ENCODE data around the gene IQCC.

IQCC gene

DNA sequence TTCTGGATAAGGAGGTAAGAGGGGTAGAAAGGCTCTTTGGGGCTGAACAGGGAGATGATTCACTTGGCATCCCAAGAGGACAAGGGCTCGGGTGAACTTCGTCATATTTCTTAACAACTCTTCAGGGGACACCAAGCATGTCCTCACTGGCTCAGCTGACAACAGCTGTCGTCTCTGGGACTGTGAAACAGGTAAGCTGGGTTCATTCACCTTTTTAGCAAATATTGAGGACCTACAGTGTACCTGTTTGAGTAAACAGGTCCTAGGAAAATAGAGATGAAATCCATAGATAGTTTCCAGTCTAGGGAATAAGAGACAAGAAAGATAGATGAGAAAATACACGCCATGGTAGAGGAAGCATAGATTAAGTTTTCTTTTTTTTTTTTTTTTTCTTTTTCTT, 18.8 kb downstream of the IQCC start:
- DNase-seq (ENCODE audit: low spot score): no peak

DNA sequence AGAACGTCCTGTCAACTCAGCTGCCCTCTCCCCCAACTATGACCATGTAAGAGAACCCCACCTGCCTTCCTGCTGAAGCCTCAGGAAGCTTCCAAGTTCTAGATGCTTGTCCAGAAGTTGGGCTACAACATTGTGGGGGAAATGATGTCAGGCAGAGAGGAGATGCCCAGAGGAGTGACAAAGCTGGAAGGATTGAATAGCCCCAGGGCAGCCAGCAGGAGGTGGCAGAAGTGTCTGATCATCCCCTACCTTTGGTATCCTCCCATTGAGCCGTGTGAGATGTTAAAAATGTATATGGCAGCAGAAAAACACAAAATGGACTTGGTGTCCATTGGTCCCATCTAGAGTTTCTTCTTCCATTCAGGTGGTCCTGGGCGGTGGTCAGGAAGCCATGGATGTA, 23.3 kb downstream of the IQCC start:
- no peak for DNase-seq (ENCODE audit: low spot score)

DNA sequence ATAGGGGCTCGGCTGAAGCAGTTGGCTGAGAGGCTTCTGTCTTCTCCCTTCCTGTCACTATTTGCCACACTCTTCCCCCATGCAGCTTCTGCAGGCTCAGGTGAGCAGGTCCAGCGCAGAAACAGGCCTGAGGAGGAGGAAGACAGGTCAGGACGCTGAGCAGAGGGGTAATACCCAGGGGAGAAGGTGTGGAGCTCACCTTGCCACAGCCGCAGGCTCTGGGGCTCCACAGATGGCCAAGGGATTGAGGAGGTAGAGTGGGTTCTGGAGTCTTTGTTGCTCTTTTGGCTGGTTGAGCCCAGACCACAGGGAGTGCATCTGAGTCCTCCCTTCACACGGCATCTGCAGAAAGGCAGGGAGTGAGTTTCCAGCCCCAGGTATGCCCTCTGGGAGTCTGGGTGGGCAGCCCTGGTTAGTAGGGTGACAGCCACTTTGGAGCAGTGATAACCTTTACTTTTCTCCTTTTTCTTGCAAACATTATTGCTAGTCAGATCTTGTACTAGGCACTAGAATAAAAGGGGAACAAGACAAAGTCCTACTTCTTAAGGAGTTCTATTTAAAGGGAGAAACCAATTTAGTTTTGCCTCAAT, 26.5 kb downstream of the IQCC start:
- DNase-seq (ENCODE audit: low spot score): no peak

DNA sequence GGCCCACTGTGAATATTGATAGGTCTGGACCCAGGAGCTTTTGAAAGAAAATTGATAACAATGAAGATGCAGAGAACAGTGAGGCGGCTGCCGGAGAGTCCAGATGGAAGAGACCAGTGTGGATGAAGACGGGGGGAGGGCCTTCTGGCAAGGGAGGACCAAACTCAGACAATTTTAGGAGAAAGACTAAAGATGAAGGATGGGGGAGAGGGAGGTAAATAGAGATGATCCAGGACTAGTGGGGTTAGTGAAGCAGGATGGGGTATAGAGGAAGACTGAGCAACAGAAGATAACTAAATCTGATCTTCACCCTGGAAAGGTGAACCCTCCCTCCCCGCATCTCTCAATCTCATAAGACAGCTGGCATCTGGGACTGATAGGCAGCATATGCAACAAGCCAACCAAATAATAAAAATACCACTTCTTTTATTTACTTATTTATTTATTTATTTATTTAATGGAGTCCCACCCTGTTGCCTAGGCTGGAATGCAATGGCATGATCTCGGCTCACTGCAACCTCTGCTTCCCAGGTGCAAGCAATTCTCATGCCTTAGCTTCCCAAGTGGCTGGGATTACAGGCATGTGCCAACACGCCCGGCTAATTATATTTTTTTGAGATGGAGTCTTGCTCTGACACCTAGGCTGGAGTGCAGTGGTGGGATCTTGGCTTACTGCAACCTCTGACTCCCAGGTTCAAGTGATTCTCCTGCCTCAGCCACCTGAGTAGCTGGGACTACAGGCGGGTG, 27.3 kb downstream of the IQCC start:
- DNase-seq (ENCODE audit: low spot score): no peak

DNA sequence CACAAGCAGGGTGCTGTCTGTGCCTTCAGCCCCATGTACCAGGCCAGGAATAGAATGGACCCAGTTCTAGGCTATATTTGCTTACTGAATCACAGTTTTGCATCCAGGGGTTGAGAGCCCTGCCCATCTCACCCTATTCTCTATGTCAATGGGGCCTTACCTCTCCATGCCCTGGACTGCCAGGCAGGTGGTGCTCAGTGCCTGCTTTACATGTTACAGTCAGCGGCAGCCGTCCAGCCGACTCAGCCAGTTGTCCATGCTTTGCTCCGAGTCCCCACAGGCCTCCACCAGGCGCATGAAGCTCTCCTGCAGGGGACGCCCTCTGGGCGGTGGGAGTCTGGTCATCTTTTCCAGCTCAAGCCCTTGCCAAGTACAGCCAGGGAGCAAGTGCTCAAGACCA, 29.3 kb downstream of the IQCC start:
- no peak for DNase-seq (ENCODE audit: low spot score)

DNA sequence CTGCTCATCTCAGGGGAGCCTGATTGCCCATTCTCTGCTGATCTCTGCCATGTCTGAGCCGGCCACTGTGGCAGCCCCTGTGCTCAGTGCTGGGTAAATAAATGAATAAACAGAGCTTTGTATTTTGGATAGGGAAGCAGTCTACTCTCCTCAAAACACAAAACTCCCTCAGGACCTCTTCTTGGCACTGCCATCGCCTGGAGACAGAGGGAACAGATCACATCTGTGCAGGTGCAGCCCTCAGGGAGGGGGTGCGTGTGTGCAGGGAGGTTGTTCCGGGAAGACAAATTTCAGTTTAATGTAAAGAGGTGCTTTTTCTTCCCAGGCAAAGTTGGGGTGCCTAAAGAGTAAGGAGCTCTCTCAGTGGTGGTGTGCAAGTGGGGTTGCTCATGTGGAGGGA, 33.9 kb downstream of the IQCC start:
- no peak for DNase-seq (ENCODE audit: low spot score)

DNA sequence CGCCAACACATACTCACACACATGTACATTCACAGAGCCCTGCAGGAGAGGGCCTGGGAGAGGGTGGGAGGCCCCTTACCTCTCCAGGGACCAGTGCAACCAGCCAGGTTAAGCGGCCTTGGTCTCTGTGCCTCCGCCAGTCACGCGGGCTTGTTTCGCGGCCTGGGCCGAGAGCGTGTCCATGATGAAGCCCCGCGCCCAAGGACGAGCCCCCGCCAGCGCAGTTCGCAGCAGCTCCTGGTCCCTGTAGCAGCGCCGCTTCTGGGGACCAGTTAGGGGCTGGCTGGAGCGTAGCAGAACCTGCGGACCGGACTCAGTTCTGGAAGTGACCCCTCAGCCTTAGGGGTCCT, 34.3 kb downstream of the IQCC start:
- no peak for DNase-seq (ENCODE audit: low spot score)

DNA sequence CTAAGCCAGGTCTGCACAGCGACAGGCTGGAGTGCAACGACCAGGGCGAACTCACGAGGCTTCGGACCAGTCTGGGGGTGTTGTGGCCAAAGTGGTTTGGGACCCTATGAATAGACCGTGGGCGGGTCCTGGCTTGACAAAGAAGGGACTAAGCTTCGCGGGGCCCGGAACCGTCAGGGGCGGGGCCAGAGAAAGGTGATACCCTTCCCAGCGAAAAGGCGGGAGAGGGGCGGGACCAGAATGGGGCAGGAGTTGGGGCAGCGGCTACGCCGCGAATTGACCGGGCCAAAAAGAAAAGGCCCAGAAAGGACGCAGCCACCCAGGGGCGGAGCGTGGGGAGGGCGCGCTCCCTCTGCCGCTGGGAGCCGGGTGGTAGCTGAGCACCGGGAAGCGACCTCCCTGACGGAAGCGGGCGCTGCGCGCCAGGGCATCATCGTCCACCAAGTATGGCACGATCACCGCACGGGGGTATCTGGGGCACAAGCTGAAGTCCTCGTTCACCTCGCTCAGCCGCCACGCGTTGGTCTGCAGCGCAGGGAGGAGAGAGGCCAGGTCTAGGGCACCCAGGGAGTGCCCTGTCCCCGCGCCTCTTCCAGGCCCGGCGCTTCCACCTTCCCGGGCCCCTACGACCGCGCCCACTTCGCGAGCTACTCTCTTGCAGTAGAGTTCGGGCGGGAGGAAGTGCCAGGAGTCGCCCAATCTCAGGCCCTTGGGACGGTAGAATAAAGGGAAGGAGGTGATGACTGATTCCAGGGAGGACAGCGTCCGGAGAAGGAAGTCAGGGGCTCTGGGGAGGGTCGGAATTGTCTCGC, 34.9 kb downstream of the IQCC start:
- peak; percentile 86 for DNase-seq (ENCODE audit: low spot score)

DNA sequence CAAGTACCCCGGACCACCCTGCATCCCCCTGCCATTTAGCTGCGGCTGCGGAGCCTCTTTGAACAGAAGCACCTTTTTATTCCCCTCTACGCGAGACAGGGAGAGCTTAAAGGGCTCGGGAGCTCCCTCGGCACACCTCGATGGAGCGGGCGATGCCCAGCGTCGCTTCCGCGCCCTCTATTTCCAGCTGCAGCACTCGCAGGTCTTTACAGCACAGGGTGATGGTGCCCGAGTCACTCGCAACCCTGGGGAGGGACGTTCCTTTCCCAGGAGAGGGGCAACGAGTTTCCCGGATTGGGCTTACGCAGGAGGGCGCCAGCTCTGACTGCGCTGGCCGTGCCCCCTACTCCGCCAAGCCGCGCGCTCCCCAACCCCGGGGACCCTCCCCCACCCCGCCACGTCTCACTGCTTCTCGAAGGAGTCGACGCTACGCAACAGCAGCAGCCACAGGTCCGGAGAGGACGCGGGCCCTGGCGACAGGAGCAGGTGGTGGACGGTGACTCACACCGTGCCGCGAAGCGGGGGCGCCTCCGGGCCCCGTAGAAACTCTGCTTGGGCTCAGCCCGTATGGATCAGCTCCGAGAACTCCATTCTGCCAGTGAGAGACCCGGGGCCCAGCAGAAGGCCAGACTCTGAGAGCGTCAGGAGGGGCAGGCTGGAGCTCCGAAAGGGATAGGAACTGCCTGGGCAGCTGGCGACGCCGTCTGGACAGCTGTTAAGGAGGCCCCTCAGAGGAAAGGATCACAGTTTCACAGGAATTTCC, 35.7 kb downstream of the IQCC start:
- peak; percentile 78 for DNase-seq (ENCODE audit: low spot score)

DNA sequence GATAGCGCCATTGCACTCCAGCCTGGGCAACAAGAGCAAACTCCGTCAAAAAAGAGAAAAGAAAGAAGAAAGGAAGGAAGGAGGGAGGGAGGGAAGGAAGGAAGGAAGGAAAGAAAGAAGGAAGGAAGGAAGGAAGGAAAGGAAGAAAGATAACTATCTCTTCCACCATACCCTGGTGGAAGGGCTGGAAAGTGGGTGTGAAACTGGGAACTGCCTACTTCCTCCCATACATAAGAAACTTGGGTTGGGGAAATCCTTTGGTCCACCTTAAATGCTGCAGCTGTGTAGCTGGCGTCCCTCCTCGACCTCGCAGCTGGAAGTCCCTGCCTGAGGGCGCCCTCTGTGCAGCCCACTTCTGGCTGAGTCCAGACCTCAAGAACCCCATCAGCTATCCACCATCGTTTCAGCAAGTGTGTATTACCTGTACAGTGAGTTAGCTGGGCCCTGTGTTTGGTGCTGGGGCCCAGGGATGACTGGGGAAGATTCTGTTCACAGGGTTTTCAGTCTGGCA, 36.9 kb downstream of the IQCC start:
- DNase-seq (ENCODE audit: low spot score): peak; percentile 44

DNA sequence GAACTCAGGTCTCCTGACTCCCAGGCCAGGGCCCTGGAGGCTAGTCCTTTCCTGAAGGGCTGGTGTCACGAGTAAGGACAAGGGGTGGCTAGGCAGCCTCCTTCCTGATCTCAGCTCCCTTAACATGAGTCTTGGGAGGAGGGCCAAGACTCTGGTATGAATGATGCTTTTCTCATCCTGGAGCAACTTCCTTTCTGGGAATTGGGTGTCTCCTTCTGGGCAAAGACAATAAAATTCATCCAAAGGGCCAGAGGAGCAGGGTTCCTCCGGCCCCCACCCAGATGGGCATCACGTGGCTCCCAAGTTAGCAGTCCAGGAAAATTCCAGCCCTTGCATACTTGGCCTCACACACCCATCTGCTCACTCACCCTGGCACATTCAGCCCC, 41.4 kb downstream of the IQCC start, which contains the start of gene FAM167B:
Gene FAM167B (plus strand): TSS at position 335 of the 386 bp plus-strand sequence. CDS start 200 bp downstream, outside the sequence.
- DNase-seq (ENCODE audit: low spot score): peak; percentile 94

DNA sequence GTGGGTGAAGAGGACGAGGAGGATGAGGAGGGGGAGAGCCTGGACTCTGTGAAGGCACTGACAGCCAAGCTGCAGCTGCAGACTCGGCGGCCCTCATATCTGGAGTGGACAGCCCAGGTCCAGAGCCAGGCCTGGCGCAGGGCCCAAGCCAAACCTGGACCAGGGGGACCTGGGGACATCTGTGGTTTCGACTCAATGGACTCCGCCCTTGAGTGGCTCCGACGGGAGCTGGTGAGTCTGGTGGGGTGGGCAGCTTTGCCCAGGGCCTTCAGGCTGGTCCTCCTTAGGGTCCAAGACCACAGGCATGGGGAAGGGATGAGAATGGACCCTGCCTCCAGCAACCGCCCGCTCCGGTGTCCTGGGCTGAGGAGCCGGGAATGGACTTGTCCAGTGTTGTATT, 42.0 kb downstream of the IQCC start:
- DNase-seq (ENCODE audit: low spot score): no peak

DNA sequence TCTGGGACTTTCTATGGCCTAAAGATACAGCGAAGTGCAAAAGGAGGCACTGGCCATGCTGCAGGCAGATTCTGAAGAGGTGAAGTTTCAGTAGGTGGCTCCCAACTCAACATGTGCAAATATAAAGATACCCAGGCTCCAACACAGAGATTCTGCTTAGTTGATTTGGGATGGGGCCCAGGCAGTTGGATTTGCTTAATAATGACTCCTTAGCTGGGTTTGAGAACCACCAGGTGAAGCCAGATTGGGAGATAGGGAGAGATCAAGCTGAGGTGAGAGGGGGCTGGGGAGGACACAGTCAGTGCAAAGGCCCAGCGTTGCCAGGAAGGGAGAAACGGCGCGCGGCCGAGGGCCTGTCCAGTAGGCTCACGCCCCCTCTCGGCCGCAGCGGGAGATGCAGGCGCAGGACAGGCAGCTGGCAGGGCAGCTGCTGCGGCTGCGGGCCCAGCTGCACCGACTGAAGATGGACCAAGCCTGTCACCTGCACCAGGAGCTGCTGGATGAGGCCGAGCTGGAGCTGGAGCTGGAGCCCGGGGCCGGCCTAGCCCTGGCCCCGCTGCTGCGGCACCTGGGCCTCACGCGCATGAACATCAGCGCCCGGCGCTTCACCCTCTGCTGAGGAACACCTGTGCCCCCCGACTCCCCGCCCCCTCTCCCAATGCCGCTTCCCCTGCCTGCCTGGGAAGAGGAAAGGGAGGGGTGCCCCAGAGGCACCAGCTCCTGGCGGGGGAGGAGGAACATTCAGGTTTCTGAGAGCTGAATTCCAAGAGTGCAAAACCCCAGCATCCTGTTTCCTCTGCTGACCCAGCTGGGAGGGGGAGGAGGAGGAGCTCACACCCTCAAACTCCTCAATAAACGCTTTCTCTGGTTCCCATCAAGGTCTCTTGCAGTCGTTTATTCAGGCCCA, 42.8 kb downstream of the IQCC start:
- DNase-seq (ENCODE audit: low spot score): peak; percentile 89

DNA sequence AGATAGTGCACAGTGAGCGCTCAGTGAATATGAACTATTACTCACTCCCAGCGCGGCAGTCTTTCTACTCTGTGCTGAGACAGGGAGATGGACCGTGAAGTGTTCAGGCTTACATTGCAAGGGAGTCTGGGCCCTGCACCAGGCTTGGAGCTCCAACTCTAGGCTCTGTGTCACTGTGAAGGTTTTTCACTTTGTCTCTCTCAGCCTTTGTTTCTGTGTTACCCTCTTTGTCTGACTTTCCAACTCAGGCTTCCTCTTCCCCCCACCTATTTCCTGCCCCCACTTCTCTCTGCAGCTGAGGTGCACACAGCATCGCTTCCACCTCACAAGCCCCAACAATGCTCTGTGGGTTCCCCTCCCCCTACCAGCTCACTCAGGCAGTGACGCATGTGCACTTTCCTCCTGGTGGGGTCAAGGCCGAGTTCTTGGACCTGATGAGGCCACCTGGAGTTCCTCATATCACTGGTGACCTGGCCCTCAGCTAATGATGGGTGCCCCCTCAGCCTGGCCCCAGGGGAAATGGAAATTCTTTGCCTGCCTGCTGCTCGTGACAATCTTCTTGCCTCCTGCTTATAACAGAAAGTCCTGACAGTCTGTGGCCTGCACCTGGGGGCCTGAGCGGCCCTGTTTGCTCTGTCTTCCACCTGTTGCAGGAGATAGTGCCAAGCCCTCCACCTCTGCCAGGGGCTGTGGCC, 44.5 kb downstream of the IQCC start:
- DNase-seq (ENCODE audit: low spot score): no peak

DNA sequence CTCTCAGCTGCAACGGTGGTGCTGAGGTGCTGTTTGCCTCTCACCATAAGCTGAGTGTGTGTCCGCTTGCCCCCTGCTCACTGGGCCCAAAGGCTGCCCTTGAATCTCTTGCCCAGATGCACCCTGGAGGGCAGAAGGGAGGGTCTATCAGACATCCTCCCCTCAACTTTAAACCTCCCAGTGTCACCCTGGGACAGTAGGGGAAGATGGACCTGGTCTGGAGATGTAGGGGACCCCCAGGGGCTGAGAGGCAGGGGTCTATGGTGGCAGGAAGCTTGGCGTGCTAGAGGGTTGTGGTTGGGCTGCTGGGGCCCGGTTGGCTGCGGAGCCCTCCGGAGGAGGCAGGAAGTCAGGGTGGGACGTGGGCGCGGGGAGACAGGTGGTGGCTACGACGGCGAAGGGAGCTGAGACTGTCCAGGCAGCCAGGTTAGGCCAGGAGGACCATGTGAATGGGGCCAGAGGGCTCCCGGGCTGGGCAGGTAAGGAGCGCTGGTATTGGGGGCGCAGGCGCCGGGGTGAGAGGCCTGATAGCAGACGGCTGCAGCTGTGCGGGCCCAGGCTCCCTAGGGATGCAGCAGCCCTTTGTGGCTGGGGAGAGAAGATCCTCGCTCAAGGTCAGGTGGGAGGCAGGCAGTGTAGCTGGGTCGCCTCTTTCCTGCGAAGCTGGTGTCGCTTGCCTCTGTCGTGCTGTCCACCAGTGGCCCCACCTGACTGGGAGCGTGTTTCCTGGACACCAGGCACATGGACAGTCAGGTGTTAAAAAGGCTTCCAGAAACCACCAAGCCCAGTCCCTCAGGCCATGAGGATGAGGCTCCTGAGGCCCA, 45.6 kb downstream of the IQCC start, which contains the start of gene LCK:
Gene LCK (plus strand): TSS at position 373 of the 824 bp plus-strand sequence. CDS start 23,065 bp downstream, outside the sequence.
- no peak for DNase-seq (ENCODE audit: low spot score)

DNA sequence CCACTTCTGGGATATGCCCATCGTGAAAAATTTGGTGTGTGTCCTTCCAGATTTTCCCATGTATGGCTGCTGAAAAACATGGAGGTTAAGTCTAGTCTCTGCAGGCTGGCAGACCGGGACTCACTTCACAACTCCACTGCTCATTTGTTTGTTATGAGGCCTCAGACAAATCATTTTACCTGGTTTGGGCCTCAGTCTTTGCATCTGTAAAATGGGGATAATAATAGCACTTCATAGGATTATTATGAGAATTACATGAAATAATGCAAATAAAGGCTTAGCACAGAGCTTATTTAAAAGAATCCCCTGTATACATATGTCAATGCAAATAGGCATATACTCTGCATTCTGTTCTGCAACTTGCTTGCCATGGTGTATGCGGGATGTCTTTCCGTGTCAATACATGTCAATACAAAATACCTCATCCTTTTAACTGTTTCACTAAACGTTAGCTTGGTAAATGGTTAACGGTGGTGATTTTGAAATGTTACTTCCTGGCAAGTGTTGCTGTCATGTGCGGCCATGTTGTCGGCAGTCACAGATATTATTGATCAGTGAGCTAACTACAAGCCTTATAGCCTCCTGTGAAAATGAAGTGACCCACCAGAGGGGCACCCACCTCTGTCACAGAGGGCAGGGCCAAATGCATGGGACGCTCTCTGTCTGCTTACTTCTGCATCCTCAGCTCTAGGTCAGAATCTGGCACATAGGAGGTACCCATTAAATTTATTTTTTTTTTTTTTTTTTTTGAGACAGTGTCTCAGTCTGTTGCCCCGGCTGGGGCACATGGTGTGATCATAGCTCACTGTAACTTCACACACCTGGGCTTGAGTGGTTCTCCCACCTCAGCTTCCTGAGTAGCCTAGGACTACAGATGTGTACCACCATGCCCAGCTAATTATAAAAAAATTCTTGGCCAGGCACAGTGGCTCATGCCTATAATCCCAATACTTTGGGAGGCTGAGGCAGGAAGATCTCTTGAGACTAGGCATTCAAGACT, 49.9 kb downstream of the IQCC start:
- DNase-seq (ENCODE audit: low spot score): no peak

DNA sequence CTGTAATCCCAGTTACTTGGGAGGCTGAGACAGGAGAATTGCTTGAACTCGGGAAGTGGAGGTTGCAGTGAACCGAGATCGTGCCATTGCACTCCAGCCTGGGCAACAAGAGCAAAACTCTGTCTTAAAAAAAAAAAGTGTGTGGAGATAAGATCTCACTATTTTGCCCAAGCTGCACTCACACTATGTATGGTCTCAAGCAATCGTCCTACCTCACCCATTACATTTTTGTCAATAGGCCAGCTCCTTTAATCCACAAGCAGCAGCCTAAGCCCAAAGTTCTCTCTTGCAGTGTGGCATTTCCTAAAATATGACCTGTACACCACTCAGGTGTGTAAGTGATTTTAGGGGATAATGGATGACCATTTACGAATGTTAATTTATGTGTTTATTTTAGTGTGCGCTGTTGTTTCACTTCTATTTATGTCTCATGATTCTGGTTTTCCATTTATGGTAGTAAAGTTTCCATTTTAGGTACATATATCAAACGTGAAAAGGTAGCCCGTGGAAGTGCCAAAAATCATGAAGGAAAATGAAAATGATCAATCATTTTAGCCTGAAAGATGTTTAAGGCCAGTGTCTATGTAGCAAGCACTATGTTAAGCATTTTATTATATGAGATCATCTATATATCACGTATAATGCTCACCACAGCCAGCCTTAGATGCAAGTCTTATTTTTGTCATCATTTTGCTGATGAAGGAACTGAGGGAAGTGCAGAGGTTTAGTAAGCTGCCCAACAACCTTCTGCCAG, 51.2 kb downstream of the IQCC start:
- DNase-seq (ENCODE audit: low spot score): no peak

DNA sequence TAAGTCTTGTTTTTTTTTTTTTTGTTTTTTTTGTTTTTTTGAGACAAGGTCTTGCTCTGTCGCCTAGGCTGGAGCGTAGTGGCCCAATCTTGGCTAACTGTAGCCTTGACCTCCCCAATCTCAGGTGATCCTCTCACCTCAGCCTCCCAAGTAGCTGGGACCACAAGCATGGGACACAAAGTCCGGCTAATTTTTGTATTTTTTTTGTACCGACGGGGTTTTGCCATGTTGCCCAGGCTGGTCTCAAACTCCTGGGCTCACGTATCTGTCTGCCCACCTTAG, 51.7 kb downstream of the IQCC start:
- DNase-seq (ENCODE audit: low spot score): no peak
